CD4-positive, alpha-beta T cell treated with Interleukin-2 at 100 ng/mL for 4 hours (primary cell): ENCODE results near the gene ANKMY1.
"Not testable (repeated sequence)": the region's sequence is repeated elsewhere in the genome, so short reads cannot be mapped to it uniquely, and the experiment has no call there.

Experiments used
- DNase-seq: peaks from one replicate; pipeline ENCODE4 v3.0.0-alpha.2; 2020; ENCODE audit warnings: low spot score

Gene ANKMY1

DNA sequence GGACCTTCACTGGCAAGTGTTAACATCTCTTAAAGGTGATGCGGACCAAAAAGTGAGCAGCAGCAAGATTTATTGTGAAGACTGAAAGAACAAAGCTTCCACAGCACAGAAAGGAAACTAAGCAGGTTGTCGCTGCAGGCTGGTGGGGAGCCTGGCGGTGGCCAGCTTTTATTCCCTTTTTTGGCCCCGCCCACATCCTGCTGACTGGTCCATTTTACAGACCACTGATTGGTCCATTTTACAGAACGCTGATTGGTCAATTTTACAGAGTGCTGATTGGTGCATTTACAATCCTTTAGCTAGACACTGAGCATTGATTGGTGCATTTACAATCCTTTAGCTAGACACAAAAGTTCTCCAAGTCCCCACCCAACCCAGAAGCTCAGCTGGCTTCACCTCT, 35.9 kb downstream of the ANKMY1 start:
- not testable (repeated sequence) for DNase-seq

DNA sequence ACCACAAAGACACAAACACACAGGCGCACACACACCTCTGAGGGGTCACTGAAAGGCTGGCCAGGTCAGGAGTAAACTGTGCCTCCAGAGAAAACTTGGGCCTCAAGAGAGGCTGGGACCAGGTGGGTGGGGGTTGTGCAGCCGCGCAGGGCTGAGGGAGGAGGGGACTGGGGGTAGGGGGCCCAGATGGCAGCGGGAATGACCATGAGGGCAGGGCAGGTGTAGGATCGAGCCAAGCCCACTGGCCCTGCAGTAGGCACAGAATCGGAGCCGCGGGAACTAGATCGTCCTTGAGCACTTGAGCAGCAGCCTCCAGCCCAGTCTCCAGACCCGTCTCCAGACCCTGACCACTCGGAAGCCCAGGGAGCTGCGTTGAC, 36.8 kb downstream of the ANKMY1 start:
- DNase-seq = no peak

GRCh38 chr2:240520130-240520973, 37.4 kb downstream of the ANKMY1 start:
- no peak for DNase-seq

GRCh38 chr2:240519396-240520129, 38.2 kb downstream of the ANKMY1 start:
- no peak for DNase-seq

GRCh38 chr2:240518981-240519380, 38.8 kb downstream of the ANKMY1 start:
- no peak for DNase-seq

- DNase-seq = no peak
These were observed 40.4 kb downstream of the ANKMY1 start for GRCh38 chr2:240517342-240517741.

GRCh38 chr2:240514631-240515030, 43.2 kb downstream of the ANKMY1 start:
- DNase-seq = no peak

DNA sequence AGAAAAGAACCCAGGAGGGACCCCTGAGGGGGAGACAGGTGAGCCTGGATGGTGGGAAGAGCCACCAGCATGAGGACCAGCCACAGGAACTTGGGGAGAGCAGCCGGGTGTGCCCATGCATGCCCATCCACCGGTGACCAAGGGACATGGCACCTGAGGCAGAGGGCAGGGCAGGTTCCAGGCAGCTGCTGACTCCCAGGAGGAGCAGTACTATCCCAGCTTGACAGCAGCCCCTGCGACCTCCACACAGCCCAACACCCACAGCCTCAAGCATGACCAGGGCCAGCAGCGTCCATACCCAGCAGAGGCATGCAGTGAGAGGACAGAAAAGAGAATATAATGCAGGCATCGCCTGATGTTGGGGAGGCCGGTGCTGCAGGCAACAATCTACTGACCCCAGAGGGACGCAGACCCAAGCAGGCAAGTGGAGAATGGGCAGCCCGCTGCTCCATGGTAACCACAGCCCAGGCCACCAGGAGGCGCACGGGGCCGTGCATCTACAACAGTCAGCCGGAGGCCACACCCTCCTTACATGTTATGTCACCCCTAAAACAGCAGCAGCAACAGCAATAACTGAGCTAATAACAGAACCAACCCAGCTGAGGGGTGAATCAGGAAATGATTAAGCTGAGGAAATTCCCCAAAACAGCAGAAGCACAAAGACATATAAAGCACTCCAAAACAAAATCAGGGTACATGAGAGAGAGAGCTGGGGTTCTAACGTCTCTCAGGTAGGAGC, 44.1 kb downstream of the ANKMY1 start:
- peak; percentile 92 for DNase-seq

GRCh38 chr2:240512666-240513535, 44.9 kb downstream of the ANKMY1 start:
- no peak for DNase-seq

GRCh38 chr2:240512109-240512485, 45.7 kb downstream of the ANKMY1 start:
- no peak for DNase-seq

DNA sequence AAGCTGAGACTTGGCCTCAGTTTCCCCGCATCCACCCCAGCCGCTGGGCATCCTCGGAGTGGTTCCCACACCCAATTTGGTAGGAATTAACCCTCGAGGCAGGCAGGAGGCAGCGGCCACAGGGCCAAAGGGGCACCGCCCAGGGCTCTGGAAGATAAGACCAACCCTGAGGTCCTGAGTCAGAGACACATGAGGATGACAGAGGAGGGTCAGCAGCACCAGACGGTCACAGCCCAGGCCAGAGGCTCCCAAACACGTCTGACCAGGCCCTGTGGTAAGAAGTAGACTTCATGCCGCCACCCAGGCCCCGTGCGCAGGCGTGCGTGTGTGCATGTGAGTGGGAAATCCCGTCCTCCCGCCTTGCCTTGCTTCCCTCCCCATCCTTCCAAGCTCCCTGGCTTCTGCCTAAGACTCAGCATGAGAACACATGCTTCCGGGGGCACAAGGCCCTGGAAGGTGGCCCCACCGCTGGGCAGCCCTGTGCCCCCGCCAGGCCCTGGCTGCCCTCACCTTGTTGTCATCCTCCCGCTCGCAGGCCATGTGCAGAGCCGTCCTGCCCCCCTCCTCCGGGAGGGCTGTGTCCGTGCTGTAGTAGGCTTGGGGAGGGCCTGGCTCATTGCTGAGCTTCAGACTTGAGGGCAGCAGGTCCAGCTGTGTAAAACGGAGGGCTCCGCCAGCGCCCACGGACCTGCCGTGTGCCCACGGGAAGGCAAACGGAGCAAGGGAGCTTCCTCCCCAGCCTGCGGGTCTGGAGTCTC, 46.3 kb downstream of the ANKMY1 start:
- DNase-seq = no peak

DNA sequence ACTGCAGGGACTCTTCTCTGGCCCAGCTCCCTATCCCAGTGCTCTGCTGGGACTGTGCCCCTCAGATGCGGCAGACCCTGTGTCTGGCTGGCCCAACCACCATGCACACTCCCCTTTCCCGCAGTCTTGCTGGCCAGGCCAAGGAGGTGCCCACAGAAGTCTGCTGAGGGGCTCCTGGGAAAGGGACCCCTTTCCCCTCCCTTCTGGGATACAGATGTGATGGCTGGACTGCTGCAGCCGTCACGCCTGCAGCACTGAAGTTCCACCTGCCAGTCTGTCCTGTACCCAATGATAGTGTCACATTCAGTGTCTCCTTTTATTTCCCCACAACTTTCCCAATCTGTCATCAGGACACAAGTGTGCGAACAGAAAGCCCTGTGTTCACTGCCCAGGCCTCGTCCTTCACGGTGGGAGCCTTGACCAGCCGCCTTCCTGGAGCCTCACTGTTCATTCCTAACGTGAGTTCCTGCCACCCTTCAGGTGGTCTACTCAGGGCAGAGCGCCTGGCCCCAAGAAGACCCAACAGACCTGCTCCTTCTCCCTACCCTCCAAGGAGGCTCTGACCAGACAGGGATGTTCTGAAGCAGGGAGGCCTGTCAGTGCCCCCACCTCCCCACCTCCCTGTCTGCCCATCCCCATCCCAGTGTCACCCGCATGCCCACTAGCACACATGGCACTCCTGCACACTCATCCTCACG, 47.1 kb downstream of the ANKMY1 start:
- DNase-seq = no peak

GRCh38 chr2:240509667-240510512, 47.9 kb downstream of the ANKMY1 start:
- no peak for DNase-seq

GRCh38 chr2:240508832-240509545, 48.8 kb downstream of the ANKMY1 start:
- DNase-seq = no peak

GRCh38 chr2:240507778-240508251, 50.0 kb downstream of the ANKMY1 start:
- no peak for DNase-seq

- no peak for DNase-seq
These were observed 50.6 kb downstream of the ANKMY1 start for GRCh38 chr2:240507060-240507777.

GRCh38 chr2:240506406-240507059, 51.3 kb downstream of the ANKMY1 start:
- no peak for DNase-seq
